Adrenal gland (tissue), 5 donors: ENCODE results near the gene RUNX1.

Source experiments
- POLR2A ChIP-seq, 2 donors: fragments of 450-650 bp; IDR thresholded peaks; one replicate each; pipeline ENCODE4 v1.6.1; 2017; ENCODE audit warnings: antibody characterized with exemption in 2 of 2, mild to moderate bottlenecking in 2 of 2, moderate library complexity in 1 of 2
- TF ChIP-seq, protein P1 (sequence below), 6 experiments: fragments of 450-650 bp in 4 of 6; fragments of 200-600 bp in 2 of 6; sonication (generic) in 1 of 6; IDR thresholded peaks; 1 replicate in 5 of 6; 2 replicates in 1 of 6; pipeline versions ENCODE4 v1.5.1 to v1.8.0; 2016 to 2021; ENCODE audit warnings: antibody characterized with exemption in 6 of 6, mild to moderate bottlenecking in 2 of 6, moderate library complexity in 1 of 6
- donor health status: DM: no; HTN: no; CAD: no.

DNA sequence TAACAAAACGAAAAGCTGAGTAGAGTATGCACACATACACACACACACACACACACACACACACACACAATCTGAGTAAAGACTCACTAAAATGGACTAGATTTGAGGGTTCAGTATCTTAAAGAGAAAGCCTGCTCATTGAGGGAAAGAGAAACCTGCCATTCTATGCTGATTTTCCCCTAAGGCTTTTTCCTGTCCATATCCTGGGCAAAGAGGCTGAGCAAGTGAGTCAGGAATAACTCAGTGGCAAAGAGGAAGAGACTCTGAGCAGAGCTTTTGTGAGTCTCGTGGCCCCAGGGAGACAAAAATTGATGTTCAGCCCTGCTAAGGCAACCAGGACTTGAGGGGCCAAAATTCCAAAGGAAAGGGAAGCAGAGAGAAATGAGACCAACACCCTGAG lies 37.3 kb upstream of the RUNX1 start:
- TF ChIP-seq, protein P1, sequence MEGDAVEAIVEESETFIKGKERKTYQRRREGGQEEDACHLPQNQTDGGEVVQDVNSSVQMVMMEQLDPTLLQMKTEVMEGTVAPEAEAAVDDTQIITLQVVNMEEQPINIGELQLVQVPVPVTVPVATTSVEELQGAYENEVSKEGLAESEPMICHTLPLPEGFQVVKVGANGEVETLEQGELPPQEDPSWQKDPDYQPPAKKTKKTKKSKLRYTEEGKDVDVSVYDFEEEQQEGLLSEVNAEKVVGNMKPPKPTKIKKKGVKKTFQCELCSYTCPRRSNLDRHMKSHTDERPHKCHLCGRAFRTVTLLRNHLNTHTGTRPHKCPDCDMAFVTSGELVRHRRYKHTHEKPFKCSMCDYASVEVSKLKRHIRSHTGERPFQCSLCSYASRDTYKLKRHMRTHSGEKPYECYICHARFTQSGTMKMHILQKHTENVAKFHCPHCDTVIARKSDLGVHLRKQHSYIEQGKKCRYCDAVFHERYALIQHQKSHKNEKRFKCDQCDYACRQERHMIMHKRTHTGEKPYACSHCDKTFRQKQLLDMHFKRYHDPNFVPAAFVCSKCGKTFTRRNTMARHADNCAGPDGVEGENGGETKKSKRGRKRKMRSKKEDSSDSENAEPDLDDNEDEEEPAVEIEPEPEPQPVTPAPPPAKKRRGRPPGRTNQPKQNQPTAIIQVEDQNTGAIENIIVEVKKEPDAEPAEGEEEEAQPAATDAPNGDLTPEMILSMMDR (IDR thresholded peaks at IDR 0.05): no peak
- TF ChIP-seq POLR2A (IDR thresholded peaks at IDR 0.05): no peak
